IPS DF 6.9 (cell line): Measurements from ENCODE around the gene ATP13A5.

Experiments used
- DNase-seq: peaks from one replicate; pipeline ENCODE4 v3.0.0-alpha.2; 2013; ENCODE audit warnings: low read depth, low spot score
- H3K27ac ChIP-seq: one replicate; pipeline ENCODE4 v1.5.1; 2013; ENCODE audit warnings: low read length, control low read depth
- H3K27me3 ChIP-seq: 2 replicates; pipeline ENCODE4 v1.6.1; 2013; ENCODE audit warnings: mild to moderate bottlenecking, low read length; ENCODE audit not compliant: control insufficient read depth, insufficient read depth
- H3K36me3 ChIP-seq: 2 replicates; pipeline ENCODE4 v1.6.1; 2013; ENCODE audit warnings: low read length; ENCODE audit not compliant: control insufficient read depth, insufficient read depth
- H3K4me1 ChIP-seq: 2 replicates; pipeline ENCODE4 v1.6.1; 2013; ENCODE audit warnings: low read length; ENCODE audit not compliant: control insufficient read depth, insufficient read depth
- H3K4me3 ChIP-seq: 2 replicates; pipeline ENCODE4 v1.5.1; 2013; ENCODE audit warnings: mild to moderate bottlenecking, low read length
- H3K9me3 ChIP-seq: 2 replicates; pipeline ENCODE4 v1.6.1; 2013; ENCODE audit warnings: low read length, inconsistent platforms; ENCODE audit not compliant: control insufficient read depth, insufficient read depth
- WGBS: extraction: QIAGEN DNeasy Blood & Tissue Kit; methylation state at CpG from one replicate; pipeline ENCODE4 v1.1.7; 2013; ENCODE audit warnings: mixed read lengths, missing lambda C conversion rate; ENCODE audit not compliant: insufficient read length, insufficient coverage; 5-methylcytosine and 5-hydroxymethylcytosine counted together

ATP13A5 gene

GRCh38 chr3:193346259-193346658, 32.3 kb downstream of the ATP13A5 start:
- no peaks in the 10 kb centered on the region for H3K36me3 ChIP-seq
- no peaks in the 10 kb centered on the region for H3K27me3 ChIP-seq
- H3K4me3 ChIP-seq, result no peak overlapping the region
- H3K4me1 ChIP-seq, result peaks cover 3% of the 10 kb centered on the region; the same call in 1 of the 2 replicates
- H3K9me3 ChIP-seq, result no peaks in the 10 kb centered on the region
- no peak for DNase-seq
- H3K27ac ChIP-seq, result no peak overlapping the region
- no CpG with 5 or more reads among the region's 4 CpGs for WGBS

GRCh38 chr3:193345431-193345830, 33.1 kb downstream of the ATP13A5 start:
- no CpG with 5 or more reads among the region's 3 CpGs for WGBS

GRCh38 chr3:193344486-193344885, 34.1 kb downstream of the ATP13A5 start:
- no peaks in the 10 kb centered on the region for H3K27me3 ChIP-seq
- no peaks in the 10 kb centered on the region for H3K9me3 ChIP-seq
- DNase-seq, result no peak
- H3K27ac ChIP-seq, result no peak overlapping the region
- WGBS, result no CpG with 5 or more reads among the region's 3 CpGs
- no peaks in the 10 kb centered on the region for H3K36me3 ChIP-seq
- H3K4me1 ChIP-seq, result peaks cover 3% of the 10 kb centered on the region; the same call in 1 of the 2 replicates
- H3K4me3 ChIP-seq, result no peak overlapping the region

More at GRCh38 chr3:193345431-193345830, 33.1 kb downstream of the ATP13A5 start:
- H3K36me3 ChIP-seq, result no peaks in the 10 kb centered on the region
- H3K27me3 ChIP-seq, result no peaks in the 10 kb centered on the region
- H3K4me1 ChIP-seq, result peaks cover 3% of the 10 kb centered on the region; the same call in 1 of the 2 replicates
- DNase-seq, result no peak
- H3K9me3 ChIP-seq, result no peaks in the 10 kb centered on the region
- no peak overlapping the region for H3K27ac ChIP-seq
- H3K4me3 ChIP-seq, result no peak overlapping the region

DNA sequence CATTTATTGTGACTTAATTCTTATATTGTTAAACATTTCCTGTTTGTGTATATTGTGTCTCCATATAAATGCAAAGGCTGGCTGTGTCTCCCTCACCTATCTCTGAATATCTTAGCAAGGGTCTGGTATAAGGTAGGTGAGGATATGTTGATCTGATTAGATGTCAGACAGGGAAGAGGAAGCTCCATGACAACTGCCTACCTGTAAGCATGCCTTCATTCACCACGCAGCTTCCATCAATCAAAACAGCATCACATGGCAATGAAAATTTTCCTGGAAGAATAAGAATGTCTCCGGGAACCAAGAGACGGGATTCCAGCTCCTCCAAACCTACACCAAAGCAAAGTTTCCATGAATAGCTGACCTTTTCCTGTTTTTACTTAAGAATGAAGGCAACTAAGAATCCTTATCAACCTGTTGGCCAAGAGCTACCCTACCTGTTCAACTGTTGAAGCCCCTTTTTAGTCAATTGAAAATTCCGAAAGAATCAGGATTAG, 34.8 kb downstream of the ATP13A5 start:
- Histone ChIP-seq H3K27me3 (no peaks in the 10 kb centered on the region), H3K27ac (no peak overlapping the region), H3K36me3 (no peaks in the 10 kb centered on the region), H3K4me3 (no peak overlapping the region), H3K9me3 (no peaks in the 10 kb centered on the region), H3K4me1 (peaks cover 3% of the 10 kb centered on the region; the same call in 1 of the 2 replicates)
- DNase-seq, result no peak
- WGBS, result no CpG with 5 or more reads among the region's 4 CpGs

- Histone ChIP-seq H3K36me3 (no peaks in the 10 kb centered on the region), H3K4me1 (peaks cover 1% of the 10 kb centered on the region; the same call in 1 of the 2 replicates), H3K4me3 (no peak overlapping the region), H3K27me3 (no peaks in the 10 kb centered on the region), H3K9me3 (no peaks in the 10 kb centered on the region), H3K27ac (no peak overlapping the region)
- DNase-seq, result no peak
- no CpG with 5 or more reads among the region's 2 CpGs for WGBS
These were observed 36.0 kb downstream of the ATP13A5 start for GRCh38 chr3:193342551-193342950.

- no CpG with 5 or more reads among the region's 1 CpG for WGBS
These were observed 43.5 kb downstream of the ATP13A5 start for GRCh38 chr3:193335031-193335430.

GRCh38 chr3:193333229-193333628, 45.3 kb downstream of the ATP13A5 start:
- H3K9me3 ChIP-seq, result no peaks in the 10 kb centered on the region
- H3K27ac ChIP-seq, result no peak overlapping the region
- no peaks in the 10 kb centered on the region for H3K4me1 ChIP-seq
- no peak for DNase-seq
- no CpG with 5 or more reads among the region's 1 CpG for WGBS
- no peaks in the 10 kb centered on the region for H3K36me3 ChIP-seq
- no peak overlapping the region for H3K4me3 ChIP-seq
- no peaks in the 10 kb centered on the region for H3K27me3 ChIP-seq

More at GRCh38 chr3:193335031-193335430, 43.5 kb downstream of the ATP13A5 start:
- no peak overlapping the region for H3K27ac ChIP-seq
- DNase-seq, result no peak
- H3K27me3 ChIP-seq, result no peaks in the 10 kb centered on the region
- no peaks in the 10 kb centered on the region for H3K4me1 ChIP-seq
- no peaks in the 10 kb centered on the region for H3K36me3 ChIP-seq
- H3K4me3 ChIP-seq, result no peak overlapping the region
- no peaks in the 10 kb centered on the region for H3K9me3 ChIP-seq

- no peaks in the 10 kb centered on the region for H3K4me1 ChIP-seq
- DNase-seq, result no peak
- H3K27me3 ChIP-seq, result no peaks in the 10 kb centered on the region
- WGBS, result no CpG with 5 or more reads among the region's 3 CpGs
- H3K4me3 ChIP-seq, result no peak overlapping the region
- H3K27ac ChIP-seq, result no peak overlapping the region
- no peaks in the 10 kb centered on the region for H3K9me3 ChIP-seq
- no peaks in the 10 kb centered on the region for H3K36me3 ChIP-seq
These were observed 47.9 kb downstream of the ATP13A5 start for GRCh38 chr3:193330555-193331204.

GRCh38 chr3:193317682-193318300, 60.8 kb downstream of the ATP13A5 start:
- H3K27ac ChIP-seq, result no peak overlapping the region
- WGBS, result no CpG with 5 or more reads among the region's 2 CpGs
- H3K9me3 ChIP-seq, result no peaks in the 10 kb centered on the region
- H3K36me3 ChIP-seq, result no peaks in the 10 kb centered on the region
- no peak overlapping the region for H3K4me3 ChIP-seq
- 0 out of 2 replicates have a peak, but pooled peaks cover 2% of the 10 kb centered on the region for H3K4me1 ChIP-seq
- no peaks in the 10 kb centered on the region for H3K27me3 ChIP-seq
- DNase-seq, result no peak

- no peak for DNase-seq
- no CpG with 5 or more reads among the region's 3 CpGs for WGBS
- H3K4me3 ChIP-seq, result no peak overlapping the region
- H3K27me3 ChIP-seq, result no peaks in the 10 kb centered on the region
- H3K4me1 ChIP-seq, result 0 out of 2 replicates have a peak, but pooled peaks cover 2% of the 10 kb centered on the region
- no peak overlapping the region for H3K27ac ChIP-seq
- no peaks in the 10 kb centered on the region for H3K36me3 ChIP-seq
- no peaks in the 10 kb centered on the region for H3K9me3 ChIP-seq
These were observed 64.4 kb downstream of the ATP13A5 start for GRCh38 chr3:193314161-193314560.
